Endothelial cell of umbilical vein (primary cell): ENCODE data around the gene RAB40C.

ENCODE experiments used
- CTCF ChIP-seq, 2 donors: IDR thresholded peaks; 1 replicate in 1 of 2; 2 replicates in 1 of 2; pipeline ENCODE4 v1.5.1; 2011; ENCODE audit warnings: low read length in 2 of 2, mild to moderate bottlenecking in 2 of 2, moderate library complexity in 2 of 2, control low read depth in 1 of 2, inconsistent platforms in 1 of 2, low read depth in 1 of 2; ENCODE audit not compliant: insufficient read depth in 1 of 2; ENCODE audit errors: extremely low read depth in 1 of 2
- EZH2 ChIP-seq: IDR thresholded peaks from 2 replicates; pipeline ENCODE4 v1.6.1; 2012; ENCODE audit warnings: borderline replicate concordance, low read depth, mild to moderate bottlenecking, moderate library complexity, low read length, inconsistent platforms; ENCODE audit not compliant: severe bottlenecking
- JUN ChIP-seq: IDR thresholded peaks from 2 replicates; pipeline ENCODE4 v1.6.1; 2011; ENCODE audit warnings: borderline replicate concordance, low read depth; ENCODE audit not compliant: insufficient read length, insufficient read depth
- MAX ChIP-seq: IDR thresholded peaks from 2 replicates; pipeline ENCODE4 v1.6.1; 2011; ENCODE audit not compliant: insufficient read depth, insufficient read length
- POLR2A ChIP-seq: IDR thresholded peaks from 2 replicates; pipeline ENCODE4 v1.6.1; 2012; ENCODE audit warnings: low read depth, mild to moderate bottlenecking, control low read depth, low read length

GRCh38 chr16:631808-632358 is 42.0 kb downstream of the RAB40C start:
- TF ChIP-seq CTCF (IDR thresholded peaks at IDR 0.05; ENCODE audit: extremely low read depth in 1 of 2, insufficient read depth in 1 of 2, low read depth in 1 of 2, low read length in 2 of 2), result no peak
- no peak for TF ChIP-seq POLR2A
- TF ChIP-seq MAX, result no peak
- TF ChIP-seq JUN, result no peak
- no peak for TF ChIP-seq EZH2
